ENCODE data around the gene RNF175. TPM values are rescaled to one million over a fixed set of nuclear protein-coding genes. Genes with fewer than 3 reads are reported as not detected.

RNF175 gene
- total RNA-seq, 1 donor from 2014 or later = 2.2 TPM

DNA sequence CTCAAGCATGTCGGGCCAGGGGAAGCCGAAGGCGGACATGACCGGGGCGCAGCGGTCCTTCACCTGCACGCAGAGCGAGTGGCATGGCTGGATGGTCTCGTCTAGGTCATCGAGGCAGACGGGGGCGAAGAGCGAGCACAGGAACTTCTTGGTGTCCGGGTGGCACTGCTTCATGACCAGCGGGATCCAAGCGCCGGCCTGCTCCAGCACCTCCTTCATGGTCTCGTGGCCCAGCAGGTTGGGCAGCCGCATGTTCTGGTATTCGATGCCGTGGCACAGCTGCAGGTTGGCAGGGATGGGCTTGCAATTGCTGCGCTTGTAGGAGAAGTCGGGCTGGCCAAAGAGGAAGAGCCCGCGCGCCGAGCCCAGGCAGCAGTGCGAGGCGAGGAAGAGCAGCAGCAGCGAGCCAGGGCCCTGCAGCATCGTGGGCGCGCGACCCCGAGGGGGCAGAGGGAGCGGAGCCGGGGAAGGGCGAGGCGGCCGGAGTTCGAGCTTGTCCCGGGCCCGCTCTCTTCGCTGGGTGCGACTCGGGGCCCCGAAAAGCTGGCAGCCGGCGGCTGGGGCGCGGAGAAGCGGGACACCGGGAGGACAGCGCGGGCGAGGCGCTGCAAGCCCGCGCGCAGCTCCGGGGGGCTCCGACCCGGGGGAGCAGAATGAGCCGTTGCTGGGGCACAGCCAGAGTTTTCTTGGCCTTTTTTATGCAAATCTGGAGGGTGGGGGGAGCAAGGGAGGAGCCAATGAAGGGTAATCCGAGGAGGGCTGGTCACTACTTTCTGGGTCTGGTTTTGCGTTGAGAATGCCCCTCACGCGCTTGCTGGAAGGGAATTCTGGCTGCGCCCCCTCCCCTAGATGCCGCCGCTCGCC is 28.8 kb upstream of the RNF175 start, which contains the start of gene SFRP2:
Gene SFRP2 (minus strand): TSS at position 671 of the 864 bp plus-strand sequence. CDS start 248 bp downstream, at position 423.
- Histone ChIP-seq H3K9me3 (no peaks in the 10 kb centered on the region), H3K4me3 (peak within 1 kb of the TSS; percentile 38 to 50), H3K36me3 (no peaks in the 10 kb centered on the region), H3K27me3 (peaks cover 8% of the 10 kb centered on the region), H3K27ac (peak within 1 kb of the TSS; percentile 41), H3K4me1 (peaks cover 43% of the 10 kb centered on the region)
- intact Hi-C loops (cut with DNase I) = loop anchor here (10.0 kb wide), 1 partner anchor 526 kb away; no protein-coding TSS in a partner anchor
- no peak for DNase-seq (ENCODE audit: extremely low spot score in 2 of 2)
- TF ChIP-seq POLR2AphosphoS5 (IDR thresholded peaks at IDR 0.05; ENCODE audit: insufficient read depth in 1 of 2, low read depth in 1 of 2) = no peak
- TF ChIP-seq POLR2A (IDR thresholded peaks at IDR 0.05) = no peak
- TF ChIP-seq, protein P1, sequence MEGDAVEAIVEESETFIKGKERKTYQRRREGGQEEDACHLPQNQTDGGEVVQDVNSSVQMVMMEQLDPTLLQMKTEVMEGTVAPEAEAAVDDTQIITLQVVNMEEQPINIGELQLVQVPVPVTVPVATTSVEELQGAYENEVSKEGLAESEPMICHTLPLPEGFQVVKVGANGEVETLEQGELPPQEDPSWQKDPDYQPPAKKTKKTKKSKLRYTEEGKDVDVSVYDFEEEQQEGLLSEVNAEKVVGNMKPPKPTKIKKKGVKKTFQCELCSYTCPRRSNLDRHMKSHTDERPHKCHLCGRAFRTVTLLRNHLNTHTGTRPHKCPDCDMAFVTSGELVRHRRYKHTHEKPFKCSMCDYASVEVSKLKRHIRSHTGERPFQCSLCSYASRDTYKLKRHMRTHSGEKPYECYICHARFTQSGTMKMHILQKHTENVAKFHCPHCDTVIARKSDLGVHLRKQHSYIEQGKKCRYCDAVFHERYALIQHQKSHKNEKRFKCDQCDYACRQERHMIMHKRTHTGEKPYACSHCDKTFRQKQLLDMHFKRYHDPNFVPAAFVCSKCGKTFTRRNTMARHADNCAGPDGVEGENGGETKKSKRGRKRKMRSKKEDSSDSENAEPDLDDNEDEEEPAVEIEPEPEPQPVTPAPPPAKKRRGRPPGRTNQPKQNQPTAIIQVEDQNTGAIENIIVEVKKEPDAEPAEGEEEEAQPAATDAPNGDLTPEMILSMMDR (IDR thresholded peaks at IDR 0.05) = no peak

DNA sequence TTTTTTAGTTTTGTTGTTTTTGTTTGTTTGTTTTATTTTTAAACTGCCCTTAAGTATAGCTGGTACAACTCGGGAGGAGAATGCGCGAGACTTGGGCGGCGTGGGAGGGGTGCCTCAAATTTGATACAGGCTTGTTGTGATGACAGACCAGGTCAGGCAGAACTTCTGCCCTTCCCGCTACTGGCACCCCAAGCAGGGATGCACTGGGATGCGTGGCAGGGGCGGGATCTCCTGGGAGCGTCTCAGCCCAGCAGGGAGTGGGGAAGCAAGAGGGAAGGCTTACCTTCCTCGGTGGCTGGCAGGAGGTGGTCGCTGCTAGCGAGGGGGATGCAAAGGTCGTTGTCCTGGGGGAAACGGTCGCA is 28.2 kb upstream of the RNF175 start:
- Histone ChIP-seq H3K27ac (peak overlapping the region; percentile 41), H3K4me1 (peaks cover 43% of the 10 kb centered on the region), H3K27me3 (peaks cover 8% of the 10 kb centered on the region), H3K9me3 (no peaks in the 10 kb centered on the region), H3K36me3 (no peaks in the 10 kb centered on the region), H3K4me3 (peak overlapping the region; percentile 38 to 50)
- TF ChIP-seq POLR2AphosphoS5 (IDR thresholded peaks at IDR 0.05; ENCODE audit: insufficient read depth in 1 of 2, low read depth in 1 of 2) (no peak), POLR2A (IDR thresholded peaks at IDR 0.05) (no peak)
- TF ChIP-seq, protein P1 (IDR thresholded peaks at IDR 0.05) = no peak
- no peak for DNase-seq (ENCODE audit: extremely low spot score in 2 of 2)
- intact Hi-C loops (cut with DNase I) = loop anchor here (10.0 kb wide), 1 partner anchor 527 kb away; no protein-coding TSS in a partner anchor

DNA sequence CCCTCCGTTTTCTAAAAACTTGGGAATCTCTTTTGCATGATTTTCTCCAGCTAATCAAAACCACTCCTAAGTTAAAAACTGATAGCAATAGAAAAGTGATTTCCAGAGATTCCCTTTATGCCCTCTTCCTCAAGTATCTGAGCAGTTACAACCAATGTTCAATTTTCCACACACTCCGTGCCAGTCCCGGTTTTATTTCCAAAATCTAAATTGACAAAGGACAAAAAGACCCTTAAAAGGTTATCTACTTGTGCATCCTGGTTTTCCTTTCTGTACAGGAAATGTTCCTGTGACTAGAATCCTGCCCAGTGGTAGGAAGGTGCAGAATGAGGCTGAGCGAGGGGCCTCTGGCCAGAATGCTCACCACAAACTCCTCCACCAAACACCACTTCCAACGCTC is 27.8 kb upstream of the RNF175 start:
- Histone ChIP-seq H3K27ac (no peak overlapping the region), H3K4me3 (peak overlapping the region; percentile 38 to 50), H3K9me3 (no peaks in the 10 kb centered on the region), H3K27me3 (peaks cover 8% of the 10 kb centered on the region), H3K36me3 (no peaks in the 10 kb centered on the region), H3K4me1 (peaks cover 38% of the 10 kb centered on the region)
- DNase-seq (ENCODE audit: extremely low spot score in 2 of 2) = no peak
- intact Hi-C loops (cut with DNase I) = loop anchor here (10.0 kb wide), 1 partner anchor 527 kb away; no protein-coding TSS in a partner anchor
- no peak for TF ChIP-seq POLR2A (IDR thresholded peaks at IDR 0.05)
- TF ChIP-seq, protein P1 (IDR thresholded peaks at IDR 0.05) = no peak
- TF ChIP-seq POLR2AphosphoS5 (IDR thresholded peaks at IDR 0.05; ENCODE audit: insufficient read depth in 1 of 2, low read depth in 1 of 2) = no peak

DNA sequence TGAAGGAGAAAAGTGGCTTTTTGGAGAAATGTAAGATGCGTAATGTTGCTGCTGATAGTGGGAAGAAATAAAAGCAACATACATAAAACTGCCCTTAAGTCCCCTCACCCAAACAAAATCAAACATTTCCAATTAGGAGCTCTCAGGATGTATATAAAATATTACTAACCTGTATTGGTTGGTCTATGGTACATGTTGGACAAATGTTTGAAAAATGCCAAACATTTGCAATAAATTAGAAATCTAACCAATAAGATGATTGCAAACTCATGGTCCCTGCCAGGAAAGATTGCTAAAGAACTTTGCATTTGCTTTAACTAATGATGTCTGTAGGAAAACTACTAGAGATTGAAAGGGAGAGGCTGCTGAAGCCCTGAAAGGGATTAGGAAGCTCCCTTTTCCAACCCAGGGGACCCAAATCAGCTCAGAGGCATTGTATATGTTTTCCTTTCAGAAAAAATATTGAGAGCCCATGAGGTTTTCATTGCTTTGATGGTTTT is 27.3 kb upstream of the RNF175 start:
- H3K36me3 ChIP-seq = no peaks in the 10 kb centered on the region
- H3K9me3 ChIP-seq = no peaks in the 10 kb centered on the region
- peak overlapping the region in 1 of 2 donors; percentile 38 for H3K4me3 ChIP-seq
- peaks cover 33% of the 10 kb centered on the region for H3K4me1 ChIP-seq
- DNase-seq (ENCODE audit: extremely low spot score in 2 of 2) = no peak
- peaks cover 4% of the 10 kb centered on the region for H3K27me3 ChIP-seq
- H3K27ac ChIP-seq = no peak overlapping the region
- TF ChIP-seq POLR2AphosphoS5 (IDR thresholded peaks at IDR 0.05; ENCODE audit: insufficient read depth in 1 of 2, low read depth in 1 of 2) (no peak), POLR2A (IDR thresholded peaks at IDR 0.05) (no peak)
- TF ChIP-seq, protein P1 (IDR thresholded peaks at IDR 0.05) = no peak
- intact Hi-C loops (cut with DNase I) = loop anchor here (10.0 kb wide), 1 partner anchor 528 kb away; no protein-coding TSS in a partner anchor
